Right forelimb (tissue), 1 donor: Measurements from ENCODE around the gene NLGN1.

Source experiments
- DNase-seq: peaks from one replicate; pipeline ENCODE4 v3.0.0-alpha.2; 2018

Gene NLGN1

DNA sequence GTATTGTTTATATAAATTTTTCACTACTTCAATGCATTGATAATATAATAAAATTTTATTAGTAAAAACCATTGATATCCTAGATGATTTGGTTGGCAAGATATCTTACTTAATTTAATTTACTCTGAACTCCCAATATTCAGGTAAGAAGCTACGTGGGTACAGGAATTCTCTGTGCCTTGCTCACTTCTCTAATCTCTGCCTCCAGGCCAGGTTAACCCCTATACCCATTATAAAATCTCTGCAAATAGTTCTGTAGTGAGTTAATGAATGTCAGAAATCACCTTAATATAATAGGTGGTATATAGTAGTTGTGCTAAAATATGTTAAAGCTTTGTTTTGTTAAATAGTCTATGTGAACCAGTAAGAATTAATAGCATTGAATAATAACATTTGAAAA is 465.2 kb downstream of the NLGN1 start:
- DNase-seq: no peak

DNA sequence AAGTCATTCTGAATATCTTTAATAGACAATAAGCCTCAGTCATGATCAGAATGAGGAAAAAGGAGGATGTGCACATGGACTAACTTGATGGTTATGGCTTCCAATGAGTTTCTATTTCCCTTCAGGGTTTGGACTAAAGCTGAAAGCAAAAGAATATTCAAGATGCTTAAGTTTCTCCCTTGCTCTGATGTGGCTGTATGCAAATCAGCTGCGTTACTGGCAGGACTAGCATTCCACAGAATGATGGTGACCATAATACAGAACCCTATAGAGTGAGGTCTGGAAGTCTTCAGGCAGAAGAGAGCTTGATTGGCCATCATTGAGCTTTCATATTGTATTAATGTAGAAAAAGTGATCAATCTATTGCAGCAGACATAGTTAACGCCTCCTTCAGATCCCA is 466.0 kb downstream of the NLGN1 start:
- no peak for DNase-seq

DNA sequence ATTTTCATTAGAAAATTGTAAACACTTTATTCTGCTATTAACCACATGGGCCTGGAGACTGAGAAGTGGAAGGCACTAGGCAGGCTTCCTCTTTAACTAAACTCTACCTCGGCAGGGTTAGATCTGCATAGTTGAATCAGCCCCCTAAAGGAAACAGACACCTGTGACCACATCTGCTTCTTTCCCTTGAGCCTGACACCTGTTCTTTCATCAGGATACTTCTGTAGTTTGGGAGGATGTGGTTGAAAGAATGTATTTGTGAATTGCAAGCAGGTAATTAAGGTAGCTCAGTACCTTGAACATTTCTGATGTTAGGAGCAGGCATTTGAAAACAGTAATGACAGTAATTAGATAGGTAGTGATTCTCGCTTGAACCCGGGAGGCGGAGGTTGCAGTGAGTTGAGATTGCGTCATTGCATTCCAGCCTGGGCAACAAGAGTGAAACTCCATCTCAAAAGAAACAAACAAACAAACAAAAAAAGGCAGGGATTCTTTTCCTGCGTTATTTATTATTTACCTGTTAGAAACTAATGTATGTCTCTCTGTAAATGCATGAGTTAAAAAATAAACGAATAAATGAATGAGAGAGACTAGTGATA is 468.5 kb downstream of the NLGN1 start:
- no peak for DNase-seq

DNA sequence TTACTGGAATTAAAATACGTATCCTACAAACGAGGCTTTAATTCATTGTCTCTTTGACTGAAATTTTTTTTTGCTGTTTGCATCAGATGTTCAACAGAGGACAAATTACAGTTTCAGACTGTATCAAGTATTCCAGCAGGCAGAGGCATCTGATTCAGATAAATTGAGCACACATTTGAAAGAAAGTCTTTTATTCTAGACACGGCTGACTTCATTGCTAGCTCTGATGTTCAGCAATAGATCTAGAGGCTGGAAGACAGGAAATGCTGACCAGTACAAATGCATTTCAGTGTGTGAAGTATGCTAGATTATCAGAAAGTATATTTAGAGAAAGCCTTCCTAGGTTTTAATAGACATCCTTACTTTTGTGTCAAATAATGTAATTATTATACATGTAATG is 472.2 kb downstream of the NLGN1 start:
- DNase-seq: no peak

DNA sequence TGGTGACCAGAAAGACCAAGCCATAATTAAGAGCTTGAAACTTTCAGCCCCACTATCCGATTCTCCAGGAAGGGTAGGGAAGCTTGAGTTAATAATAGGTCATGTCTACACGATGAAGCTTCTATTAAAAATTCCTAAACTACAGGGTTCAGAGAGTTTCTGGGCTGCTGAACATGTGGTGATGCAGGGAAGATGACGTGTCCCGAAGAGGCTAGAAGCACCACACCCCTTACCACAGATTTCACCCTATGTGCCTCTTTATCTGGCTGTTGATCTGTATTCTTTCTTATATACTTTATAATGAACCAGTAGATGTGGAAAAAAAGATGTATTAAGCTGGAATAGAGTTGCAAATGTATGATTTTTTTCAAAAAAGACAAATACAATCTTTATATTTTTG is 473.4 kb downstream of the NLGN1 start:
- DNase-seq: no peak

DNA sequence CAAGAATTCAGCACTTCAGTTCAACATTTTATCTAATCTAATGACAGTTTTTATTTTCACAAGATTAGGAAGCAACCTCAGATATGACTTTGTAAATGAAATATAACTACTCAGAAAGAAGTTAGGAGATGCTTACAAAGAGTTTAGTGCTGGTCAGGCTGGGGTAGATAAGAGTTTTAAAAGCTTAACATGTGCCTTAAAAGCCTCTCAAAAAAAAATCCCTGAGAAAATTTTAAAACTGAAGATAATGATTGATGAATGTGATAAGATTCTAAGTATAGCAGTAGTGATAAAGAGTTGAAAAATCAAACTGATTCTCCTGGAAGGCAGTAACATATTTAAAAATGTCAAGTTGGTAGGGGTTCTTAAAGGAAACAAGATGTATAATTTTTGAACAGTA is 478.2 kb downstream of the NLGN1 start:
- DNase-seq: no peak

DNA sequence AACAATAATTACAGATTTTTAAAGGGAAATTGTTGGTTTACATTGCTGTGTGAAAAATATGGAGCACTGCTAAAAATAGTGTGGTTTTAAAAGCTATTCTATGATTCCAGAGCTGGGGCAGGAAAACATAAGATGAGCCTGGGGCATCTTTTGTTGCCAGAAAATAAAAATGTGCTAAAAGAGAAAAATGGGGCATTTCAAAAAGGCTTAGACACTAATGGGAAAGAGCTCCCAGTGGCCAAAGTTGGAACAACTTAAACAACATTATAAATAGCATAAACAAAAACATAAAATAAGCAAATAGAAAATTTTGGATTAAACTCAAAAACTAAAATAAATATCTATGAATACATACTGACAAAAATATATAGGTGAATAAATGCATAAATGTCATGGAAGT is 478.9 kb downstream of the NLGN1 start:
- no peak for DNase-seq

DNA sequence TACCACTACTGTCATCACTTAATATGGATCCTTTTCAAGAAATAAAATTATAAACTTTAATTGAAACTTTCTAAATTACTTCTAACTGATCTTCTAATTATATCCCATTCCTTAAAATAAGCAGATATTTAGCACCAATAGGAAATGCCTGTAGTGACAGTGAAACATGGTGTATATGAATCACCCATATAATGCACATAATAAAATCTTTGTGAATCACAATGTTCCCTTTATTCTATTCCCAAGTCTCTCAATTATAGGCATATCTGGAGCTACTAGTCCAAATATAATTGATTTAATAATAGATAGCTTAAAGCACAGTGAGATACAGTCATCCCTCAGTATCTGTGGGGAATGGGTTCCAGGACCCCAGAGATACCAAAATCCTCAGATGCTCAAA is 490.3 kb downstream of the NLGN1 start:
- DNase-seq: no peak

DNA sequence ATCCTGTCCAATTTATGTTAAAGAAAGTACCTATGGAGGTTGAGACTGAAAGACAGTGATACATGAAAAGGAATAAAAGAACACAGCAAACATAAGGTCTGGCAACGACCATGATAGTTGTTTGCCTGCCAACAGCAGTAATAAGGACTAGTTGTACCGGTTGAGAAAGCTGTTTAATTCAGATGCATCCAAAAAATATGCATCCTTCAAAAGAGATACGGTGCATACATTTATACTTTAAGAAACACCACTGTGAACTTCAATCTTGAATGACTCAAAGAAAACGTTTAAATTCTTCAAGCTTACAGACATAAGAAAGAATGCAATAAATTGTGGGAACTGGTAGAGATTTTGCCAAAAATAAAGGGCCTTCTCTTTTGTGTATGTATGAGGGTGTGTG is 492.1 kb downstream of the NLGN1 start:
- DNase-seq: no peak

DNA sequence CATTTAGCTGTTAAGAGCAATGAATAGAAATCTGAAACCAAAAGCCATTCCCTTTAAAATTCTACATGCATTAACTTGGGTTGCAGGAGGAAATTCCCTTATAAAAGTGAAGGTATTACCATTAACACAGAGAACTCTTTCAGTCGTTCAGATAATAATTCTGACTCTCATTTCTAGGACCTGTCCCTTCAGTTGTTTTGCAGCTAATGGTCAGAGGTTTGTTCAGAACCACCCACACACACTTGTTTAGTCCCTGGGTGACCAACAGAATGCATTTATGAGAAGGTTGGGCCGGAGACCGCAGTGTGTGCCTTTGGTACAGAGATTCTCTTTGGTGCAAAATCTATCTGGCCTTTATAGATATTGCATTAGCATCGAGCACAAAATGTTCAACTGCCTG is 492.5 kb downstream of the NLGN1 start:
- DNase-seq: no peak

DNA sequence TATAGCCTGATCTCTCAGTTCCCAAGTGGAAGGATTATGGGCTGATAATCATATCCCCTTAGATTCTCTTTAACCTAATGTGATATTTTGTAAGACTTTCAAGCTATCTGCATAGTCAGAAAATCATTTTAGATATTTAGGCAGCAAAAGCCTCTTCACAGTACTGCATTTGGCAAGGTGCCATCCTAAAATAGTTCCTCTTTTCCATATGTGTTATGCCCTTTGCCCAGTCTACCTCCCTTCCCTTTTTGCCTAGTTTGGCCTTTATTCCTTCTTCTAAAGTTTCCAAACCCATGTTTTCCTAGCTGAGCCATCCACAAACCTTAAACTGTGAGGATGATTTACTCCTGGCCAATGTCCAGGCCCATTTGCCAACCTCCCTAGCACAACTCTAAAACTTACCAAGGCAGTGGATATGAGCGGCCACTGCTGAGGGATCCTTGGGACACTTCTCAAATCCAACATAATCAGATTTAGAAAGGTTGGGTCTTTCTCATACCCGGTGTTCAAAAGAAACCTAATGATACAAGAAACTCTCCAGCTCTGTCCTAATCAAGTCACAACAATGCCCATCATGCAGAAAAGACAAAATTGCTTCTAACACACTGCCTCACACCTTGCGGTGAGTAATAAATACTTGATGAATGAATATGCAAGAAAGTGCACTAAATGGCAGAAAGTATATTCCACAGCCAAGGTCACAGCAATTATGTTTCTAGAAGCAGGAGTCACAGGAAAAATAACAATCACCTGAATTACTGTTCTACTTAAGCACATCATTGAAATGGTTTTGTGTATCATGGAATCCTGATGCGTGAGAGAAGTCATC is 493.9 kb downstream of the NLGN1 start:
- no peak for DNase-seq

DNA sequence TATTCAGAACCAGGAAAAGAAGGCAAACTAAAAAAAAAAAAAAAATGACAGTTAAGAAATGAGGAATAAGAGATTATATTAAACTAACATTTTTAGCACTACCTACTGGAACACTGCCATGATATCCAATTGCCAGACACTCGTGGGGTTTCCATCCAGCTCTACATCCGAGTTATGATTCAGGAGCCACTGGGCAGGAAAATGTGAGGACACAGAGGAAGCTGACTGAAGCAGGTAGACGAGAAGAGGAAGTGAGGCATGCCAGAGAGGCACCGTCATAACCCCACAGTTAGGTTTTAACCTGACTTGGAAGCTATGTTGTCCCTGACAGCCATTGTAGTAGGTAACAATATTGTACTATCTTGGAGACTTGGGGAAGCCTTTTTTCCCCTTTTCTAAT is 495.0 kb downstream of the NLGN1 start:
- no peak for DNase-seq

DNA sequence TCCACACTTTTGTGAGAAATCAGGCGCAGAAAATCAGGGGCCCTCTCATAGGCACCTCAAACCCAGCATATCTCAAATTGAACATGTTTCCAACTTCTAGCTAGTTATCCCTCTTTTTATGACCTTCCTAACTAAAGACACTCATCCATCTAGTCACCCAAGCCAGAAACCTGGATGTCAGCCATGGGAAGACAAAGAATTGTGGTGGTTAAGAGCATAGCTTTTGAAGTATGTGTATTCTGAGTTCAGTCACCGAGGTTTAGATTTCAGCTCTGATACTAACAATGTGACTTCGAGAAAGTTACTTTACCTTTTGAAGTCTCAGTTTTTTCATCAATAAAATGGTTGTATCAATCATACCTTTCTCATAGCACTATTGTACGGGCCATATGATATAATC is 495.5 kb downstream of the NLGN1 start:
- no peak for DNase-seq

DNA sequence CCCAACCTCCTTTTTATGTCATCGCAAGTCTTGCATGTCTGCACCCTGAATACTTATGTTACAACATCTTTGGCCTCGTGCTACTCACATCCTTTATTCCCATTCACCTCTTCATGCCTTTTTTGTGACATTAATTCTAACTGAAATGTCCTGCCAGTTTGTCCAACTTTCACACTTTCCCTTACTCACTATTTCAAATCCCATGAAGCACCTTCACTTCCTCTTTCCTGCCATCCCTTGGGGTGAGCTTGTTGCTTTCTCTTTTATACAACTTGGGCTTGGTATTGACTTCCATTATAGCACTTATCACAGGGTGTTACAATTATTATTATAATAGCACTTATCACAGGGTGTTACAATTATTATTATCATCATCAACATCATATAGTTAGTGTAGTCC is 496.3 kb downstream of the NLGN1 start:
- no peak for DNase-seq

DNA sequence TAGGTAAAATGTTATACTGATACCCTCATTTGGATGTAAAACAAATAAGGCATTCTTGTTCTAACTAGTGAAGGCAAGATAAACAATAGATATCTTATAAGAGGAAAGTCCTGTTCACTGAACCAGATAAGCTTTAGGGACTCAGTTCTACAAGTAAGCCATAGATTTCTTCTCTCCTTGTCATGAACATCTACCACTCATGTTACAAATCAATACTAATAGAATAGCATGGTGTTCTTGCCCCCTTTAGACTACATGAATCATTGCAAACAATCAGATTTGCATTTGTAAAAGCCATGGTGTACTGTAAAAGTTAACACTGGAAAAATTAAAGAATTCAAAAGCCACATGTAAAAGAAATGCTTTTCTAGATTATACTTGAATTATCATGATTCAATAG is 500.1 kb downstream of the NLGN1 start:
- no peak for DNase-seq

DNA sequence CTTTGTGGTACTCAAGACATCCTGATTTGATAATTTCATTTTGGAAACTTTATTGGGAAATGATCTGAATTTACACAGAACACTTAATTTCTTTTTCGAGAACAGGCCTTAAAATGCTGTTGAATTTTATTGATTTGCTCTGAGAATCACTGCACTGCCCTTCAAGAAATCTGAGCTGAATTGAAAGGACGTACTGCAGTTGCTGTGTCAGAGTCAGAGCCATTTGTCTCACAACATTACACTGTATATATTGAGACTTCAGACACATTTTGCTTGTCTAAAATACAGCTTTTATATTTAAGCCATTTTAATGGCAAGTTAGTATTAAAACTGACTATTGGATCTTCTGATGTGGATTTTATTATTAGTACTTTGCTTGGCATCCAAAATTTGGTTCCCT is 504.1 kb downstream of the NLGN1 start:
- no peak for DNase-seq

DNA sequence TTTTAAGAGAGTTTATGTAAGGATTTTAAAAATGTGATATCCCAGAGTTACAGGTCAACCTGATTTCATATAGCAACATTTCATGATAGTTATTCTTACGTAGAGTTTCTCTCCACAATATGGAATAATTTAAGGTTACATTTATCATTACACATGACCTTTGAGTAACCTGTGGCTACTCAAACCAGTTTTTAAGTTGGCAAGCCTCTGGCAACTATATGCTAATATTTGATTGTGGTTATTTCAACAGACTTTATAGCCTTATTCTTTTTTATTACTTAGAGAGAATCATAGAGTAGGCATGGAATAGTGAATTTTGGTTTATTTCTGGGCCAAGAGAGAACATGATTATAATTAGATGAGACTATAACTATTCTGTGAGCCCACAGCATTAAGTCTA is 504.9 kb downstream of the NLGN1 start:
- no peak for DNase-seq

DNA sequence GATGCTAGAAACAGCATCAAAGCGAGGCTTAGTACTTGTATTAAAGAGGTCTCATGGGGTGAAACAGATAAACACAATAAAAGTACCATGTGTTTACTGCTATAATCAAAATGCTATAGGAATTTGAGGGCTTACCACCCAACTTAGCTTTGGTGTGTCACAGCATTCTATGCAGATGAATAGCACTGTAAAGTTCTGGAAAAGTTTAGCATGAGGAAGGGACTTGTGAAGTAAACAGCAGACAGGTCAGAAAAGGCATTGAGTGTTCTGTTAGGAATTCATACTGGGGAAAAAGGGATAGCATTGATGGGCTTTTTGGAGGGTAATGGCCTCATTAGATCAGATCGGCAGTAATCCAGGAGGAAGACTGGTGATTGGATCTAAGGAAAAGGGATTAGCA is 505.3 kb downstream of the NLGN1 start:
- DNase-seq: no peak

DNA sequence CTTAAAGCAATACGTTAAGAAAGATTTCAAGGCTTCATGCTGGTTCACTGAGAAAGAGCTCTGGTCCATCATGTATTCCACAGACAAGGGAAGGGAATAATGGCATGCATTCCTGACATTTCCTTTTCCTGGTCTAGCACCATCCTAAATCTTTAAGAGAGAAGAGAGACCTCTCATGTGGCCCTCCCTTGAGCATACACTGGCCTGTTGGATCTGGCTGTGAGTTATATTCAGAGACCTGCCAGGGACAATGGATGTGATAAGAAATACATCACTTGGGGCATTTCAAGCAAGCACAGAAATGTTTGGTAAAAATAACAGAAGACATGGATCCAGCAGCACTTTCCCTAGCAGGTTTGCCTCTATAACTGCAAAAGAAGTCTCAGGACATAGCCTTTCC is 507.8 kb downstream of the NLGN1 start:
- no peak for DNase-seq

DNA sequence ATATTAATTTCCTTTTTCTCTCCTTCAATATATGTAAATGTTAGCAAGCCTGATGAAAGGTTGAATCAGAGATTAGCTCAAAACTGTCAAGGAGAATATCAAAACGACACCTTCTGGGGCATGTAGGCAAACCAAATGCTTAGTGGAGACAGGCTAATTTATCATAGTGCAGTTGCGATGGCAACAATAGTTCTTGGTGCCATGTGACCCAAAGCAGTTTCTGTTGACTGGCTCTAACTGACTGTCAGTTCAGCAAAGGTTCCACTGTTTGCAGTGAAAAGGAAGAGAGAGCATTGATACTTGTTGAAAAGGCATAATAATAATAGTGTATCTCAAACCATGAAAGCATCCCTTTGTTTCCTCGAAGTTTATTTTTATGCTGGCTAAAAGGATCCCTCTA is 513.9 kb downstream of the NLGN1 start:
- DNase-seq: no peak

DNA sequence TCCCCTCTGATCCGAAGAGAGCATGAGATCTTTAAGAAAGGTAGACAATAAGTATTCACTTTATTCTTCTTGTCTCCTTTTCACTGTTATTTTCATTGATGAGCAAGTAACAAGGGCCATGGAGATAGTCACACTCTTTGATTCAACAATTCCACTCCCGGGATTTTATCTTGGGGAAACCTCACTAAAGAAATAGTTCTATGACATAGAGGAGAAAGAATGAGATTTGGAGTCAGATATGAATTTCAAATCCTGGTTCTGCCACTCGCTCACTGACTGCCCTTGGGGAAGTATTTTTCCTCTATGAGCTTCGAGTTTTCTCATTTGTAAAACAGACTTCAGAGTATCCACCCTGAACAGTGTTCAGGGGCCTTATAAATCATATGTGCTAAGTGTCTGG is 514.6 kb downstream of the NLGN1 start:
- no peak for DNase-seq

DNA sequence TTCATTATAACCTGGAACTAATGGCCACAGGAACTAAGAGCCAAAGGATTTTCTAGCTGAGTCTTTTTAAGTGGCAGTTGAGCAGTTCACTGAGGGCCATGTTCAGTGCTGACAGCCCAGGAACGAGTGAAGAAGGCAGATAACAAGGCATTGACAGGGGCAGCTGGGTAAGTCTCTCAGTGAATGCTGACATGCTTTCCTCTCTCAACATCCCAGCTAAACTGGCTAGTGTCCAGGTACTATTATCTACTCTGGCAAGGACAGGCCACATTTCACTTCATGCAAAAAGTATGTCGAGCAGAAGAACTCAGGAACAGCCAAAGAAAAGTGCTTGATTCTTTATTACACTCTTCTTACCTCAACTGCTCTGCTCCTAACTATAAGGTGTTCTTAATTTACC is 515.9 kb downstream of the NLGN1 start:
- no peak for DNase-seq

DNA sequence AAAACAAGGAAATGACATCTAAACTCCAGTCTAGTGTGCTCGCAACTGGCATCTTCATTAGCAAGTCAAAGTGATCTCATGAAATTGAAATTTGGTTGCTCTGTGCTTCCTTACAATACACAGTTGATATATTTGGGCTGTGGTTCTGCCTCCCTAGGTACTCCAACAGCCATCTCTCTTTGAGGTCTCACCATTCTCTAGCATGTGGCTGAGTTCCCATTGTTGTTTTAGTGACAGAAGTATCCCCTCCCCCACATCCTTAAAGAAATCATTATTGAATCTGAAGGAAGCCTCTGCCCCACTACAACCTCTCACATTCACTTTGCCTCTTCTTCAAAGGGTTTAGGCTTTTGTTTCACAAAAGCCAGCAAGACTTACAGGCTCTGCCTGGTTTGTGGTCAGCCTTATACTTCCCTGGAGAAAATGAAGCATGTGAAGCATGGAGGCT is 516.5 kb downstream of the NLGN1 start:
- DNase-seq: no peak

DNA sequence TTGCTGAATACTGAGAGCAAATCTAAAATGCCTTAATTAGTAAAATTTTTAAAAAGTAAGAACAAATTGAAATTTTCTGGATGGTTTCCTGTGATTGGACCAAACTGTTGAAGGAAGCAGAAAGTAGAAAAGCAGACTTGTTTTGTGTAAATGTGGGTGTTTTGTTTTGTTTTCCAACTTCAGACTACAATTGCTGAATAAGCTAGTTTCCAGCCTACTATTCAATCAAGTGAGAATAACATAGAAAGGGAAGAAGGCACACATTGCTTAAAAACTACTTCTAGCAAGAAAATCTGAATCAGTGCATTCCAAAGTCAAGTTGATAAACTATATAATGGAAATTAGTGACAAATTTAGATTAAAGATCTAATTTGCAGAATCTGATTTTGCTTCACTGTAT is 519.3 kb downstream of the NLGN1 start:
- DNase-seq: no peak

DNA sequence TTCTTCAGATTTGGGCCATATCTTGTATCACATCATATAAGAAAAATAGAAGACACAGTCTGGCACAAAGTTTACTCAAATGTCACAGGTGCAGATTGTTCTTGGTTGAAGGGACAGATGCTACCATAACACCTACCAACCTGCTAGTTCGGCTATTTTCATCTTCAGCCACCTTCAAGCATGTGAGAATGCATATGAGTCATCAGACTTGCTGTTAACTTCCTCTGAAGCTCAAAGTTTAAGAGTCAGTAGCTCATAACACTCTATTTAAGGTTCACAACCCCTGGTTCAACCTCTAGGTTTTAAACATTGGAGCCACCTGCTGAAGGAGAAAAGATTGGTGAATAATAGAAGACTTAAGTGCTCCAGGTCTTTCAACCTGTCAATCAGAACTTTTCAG is 522.8 kb downstream of the NLGN1 start:
- DNase-seq: no peak
